ENCODE measurements around the gene IL17A.
"Not testable (repeated sequence)": the region's sequence is repeated elsewhere in the genome, so short reads cannot be mapped to it uniquely, and the experiment has no call there.

IL17A gene

DNA sequence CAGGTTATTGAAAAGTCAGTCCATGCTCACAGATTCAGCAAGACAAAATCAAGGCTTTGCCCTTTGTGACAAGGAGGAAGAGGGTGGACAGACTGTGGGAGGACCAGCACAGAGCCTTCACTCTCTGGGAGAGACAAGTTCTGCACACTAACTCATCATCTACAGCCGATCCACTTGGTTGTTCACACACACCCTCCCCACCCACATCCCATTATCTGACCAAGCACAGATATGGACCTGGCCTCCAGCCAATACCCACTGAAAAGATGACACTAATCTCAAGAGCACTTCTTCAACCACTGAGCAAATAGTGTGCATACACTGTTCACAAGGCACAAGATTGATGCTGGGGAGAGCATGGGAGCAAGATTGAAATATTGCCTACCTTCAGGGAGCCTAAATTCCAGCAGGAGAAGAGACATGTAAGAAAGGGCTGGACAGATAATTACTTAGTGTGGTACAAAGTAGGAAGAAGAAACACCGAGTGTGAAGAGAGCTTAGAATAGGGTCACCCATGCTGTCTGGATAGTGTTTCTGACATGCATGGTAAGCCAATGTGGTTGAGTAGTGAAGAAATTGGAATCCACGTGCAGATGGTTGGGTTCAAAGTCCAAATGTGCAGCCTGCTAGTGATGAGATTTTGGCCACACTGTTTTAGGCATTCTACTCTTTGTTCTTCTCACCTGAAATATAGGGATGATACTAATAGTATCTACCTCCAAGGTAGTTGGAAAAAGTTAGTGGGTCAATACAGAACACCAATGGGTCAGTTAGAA, 21.7 kb upstream of the IL17A start:
- no peak for DNase-seq

DNA sequence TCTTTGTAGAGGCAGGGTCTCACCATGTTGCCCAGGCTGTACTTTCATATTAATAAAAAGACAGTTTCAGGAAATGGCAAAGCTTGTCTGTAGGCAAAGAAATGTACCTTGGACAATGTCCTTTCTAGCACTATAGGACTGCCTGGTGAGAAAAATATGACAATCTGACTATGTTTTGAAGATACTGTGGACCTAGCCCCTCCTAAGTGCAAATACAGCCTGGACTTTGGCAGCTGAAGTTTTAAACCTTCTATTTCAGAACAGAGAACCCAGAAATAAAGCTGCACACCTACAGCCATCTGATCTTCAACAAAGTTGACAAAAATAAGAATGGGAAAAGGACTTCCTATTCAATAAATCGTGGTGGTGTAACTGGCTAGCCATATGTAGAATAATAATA, 18.9 kb upstream of the IL17A start:
- no peak for DNase-seq

DNA sequence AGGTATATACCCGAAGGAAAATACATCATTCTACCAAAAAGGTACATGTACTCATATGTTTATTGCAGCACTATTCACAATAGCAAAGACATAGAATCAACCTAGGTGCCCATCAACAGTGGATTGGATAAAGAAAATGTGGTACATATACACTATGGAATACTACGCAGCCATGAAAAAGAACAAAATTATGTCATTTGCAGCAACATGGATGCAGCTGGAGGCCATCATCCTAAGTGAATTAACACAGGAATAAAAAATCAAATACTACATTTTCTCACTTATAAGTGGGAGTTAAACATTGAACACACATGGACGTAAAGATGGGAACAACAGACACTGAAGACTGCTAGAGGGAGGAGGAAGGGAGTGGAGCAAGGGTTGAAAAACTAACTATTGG, 17.8 kb upstream of the IL17A start:
- DNase-seq = not testable (repeated sequence)

GRCh38 chr6:52174118-52174517, 12.1 kb upstream of the IL17A start:
- DNase-seq = no peak

- DNase-seq = no peak
Measured at GRCh38 chr6:52176550-52176949, 9.6 kb upstream of the IL17A start.

DNA sequence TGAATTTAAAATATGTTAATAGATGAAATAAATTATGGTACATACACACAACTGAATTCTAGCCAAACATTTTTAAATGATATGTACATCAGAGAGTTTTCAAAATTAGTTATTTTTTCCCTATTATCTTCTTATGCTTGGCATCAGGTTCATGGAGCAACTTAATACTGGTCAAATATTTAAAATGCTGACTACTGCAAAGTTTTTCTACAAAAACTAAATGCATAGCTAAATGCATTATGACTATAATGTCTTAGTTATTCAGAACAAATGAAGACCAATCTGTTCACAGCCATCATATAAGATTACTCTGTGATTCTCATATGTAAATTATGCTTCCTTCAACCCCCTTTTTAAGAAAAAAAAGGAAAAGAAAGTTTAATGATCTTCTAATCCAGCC, 8.2 kb upstream of the IL17A start:
- no peak for DNase-seq

DNA sequence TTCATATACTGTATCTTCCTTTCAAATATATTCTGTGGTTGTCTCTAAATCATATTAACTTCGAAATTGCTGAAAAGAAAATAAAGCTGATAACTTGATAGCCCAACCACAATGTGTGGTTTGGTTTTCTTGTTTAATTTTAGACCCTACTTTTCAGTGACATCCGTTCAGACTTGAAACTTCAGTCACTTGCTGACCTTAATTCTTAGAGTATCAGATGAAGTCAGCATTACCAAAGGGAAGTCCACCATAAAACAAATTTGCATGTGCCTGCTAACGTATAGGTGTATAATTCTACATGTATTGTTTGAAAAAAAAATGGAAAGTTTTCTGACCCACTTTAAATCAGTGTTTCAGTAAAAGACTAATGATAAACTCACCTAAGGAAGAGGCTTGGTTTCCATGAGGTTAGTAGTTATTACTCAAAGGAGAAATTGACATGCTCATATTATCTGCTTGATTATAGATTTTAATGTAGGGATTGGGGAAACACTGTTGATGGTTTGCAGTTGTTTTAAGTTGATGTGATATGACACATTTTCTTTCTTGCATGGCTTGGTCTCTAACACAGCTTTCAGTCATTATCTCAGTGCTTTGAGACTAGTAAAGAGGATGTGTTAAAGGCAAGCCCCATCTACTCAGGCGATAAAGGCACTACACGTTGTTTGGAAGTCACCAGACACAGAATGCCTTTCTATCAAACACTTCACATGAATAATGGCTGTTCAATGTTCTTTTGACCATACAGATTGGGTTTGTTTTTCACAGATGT, 5.2 kb upstream of the IL17A start:
- no peak for DNase-seq

DNA sequence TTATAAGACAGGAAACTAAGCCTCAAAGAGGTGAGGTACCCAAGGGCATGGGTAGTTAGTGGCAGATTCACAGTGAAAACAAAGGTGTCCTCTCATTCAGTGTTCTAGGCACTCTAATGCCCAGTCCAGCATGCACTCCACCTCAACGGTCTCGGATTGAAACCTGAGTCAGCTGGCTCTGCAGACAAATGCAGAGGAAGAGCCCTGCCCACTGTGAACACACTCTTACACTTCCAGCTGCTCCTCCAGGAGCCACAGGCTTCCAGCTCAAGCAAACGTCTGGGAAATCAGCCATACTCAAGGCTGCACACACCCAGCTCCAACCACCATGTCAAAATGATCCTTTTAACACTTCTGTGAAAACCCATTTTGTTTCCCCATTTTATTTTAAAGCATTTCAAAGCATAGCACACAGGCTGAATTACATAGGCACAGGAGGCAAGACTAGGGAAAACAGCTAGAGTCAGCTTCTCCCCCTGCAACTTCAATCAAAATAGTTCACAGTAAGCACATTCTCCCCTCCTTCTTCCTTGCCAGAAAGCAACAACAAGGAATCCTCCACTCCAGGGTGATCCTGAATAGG, 3.0 kb upstream of the IL17A start:
- no peak for DNase-seq

- DNase-seq = no peak
Measured at GRCh38 chr6:52186480-52186879, 305 bp downstream of the IL17A start.

DNA sequence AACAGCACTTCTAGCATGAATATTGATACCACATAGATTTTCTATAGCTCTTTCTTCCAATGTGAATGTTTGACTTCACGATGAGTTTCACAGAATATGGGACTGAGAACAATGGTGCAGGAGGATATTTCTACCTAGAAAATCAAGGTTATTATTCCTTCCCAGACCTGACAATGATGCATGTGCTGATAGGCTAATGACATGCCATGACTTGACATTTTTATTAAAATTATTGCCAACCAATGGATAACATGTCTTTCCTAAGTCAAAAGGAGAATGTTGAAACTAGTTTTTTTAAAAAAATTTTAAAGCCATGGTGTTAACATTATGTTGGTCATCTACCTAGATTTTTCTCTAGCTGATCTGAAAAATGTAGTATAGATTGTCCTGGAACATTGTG, 923 bp downstream of the IL17A start:
- DNase-seq = no peak

DNA sequence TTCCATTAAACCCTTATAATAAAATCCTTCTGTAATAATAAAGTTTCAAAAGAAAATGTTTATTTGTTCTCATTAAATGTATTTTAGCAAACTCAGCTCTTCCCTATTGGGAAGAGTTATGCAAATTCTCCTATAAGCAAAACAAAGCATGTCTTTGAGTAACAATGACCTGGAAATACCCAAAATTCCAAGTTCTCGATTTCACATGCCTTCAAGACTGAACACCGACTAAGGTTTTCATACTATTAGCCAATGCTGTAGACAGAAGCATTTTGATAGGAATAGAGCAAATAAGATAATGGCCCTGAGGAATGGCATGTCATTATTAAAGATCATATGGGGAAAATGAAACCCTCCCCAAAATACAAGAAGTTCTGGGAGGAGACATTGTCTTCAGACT, 3.8 kb downstream of the IL17A start:
- DNase-seq = no peak

DNA sequence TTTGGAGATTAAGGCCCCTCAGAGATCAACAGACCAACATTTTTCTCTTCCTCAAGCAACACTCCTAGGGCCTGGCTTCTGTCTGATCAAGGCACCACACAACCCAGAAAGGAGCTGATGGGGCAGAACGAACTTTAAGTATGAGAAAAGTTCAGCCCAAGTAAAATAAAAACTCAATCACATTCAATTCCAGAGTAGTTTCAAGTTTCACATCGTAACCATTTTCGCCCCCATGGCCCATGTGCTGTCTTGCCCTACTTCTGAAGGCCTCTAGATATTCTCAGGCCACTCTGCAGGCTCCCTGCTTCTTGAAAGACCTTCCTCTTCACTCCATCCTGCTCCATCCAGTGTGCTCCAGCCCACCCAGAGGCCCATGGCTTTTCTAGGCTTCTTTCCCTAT, 4.2 kb downstream of the IL17A start:
- DNase-seq = no peak

GRCh38 chr6:52191824-52192223, 5.6 kb downstream of the IL17A start:
- DNase-seq = no peak

DNA sequence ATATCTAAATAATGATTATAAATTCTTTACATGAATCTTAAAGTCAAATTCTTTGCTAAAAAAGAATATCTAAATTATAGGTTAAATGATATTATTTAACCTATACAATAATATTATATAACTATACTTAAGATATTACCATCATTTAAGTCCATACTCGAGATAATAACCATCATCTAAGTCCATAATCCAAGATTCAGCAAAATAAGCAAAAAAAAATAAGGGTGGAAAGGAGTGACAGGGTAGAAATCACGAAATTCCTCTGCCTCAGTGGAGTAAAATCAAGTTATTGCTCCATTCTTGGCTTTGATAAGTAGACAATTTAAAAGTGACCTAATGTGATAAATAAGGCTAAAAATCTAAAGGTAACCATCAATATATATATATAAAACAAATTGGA, 9.7 kb downstream of the IL17A start:
- no peak for DNase-seq

DNA sequence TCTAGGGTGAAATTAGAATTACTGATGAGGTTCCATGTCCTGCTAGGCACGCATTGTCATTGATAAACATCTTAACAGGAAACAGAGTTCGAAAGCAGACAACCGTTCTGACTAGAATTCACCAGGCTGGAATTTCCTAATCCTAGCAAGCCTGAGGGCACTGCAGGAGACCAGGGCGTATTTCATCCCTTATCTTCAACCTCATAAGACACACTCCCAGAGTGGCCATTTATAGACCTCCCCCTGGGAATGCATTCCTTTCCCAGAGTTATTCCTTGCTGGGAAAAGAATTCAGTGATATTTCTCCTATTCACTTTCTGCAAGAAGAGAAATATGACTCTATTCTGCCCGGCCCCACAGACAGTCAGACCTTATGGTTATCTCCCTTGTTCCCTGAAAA, 13.9 kb downstream of the IL17A start:
- not testable (repeated sequence) for DNase-seq

- DNase-seq = no peak
Measured at GRCh38 chr6:52201046-52201445, 14.9 kb downstream of the IL17A start.

- no peak for DNase-seq
Measured at GRCh38 chr6:52201493-52201892, 15.3 kb downstream of the IL17A start.

GRCh38 chr6:52207066-52207465, 20.9 kb downstream of the IL17A start:
- DNase-seq = no peak

GRCh38 chr6:52208612-52209011, 22.4 kb downstream of the IL17A start:
- DNase-seq = no peak

- DNase-seq = no peak
Measured at GRCh38 chr6:52209770-52210169, 23.6 kb downstream of the IL17A start.

DNA sequence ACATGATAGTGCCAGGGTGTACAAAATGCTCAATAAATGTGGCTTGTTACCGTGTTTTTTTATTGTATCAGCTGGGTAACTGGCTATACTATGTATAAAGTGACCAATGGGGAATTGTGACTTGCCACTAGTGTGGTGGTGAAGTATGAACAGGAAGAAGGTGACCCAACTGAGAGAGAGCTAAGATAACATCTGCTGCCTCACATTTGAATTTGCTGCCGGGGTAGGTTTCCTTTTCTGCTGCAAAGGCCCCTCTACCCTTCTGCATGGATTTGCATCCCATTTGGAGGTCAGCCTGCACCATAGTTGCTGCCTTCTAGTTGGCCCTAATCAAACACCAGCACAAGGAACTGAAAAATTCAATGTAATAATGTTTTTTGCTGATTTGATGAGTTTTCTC, 24.1 kb downstream of the IL17A start:
- no peak for DNase-seq

DNA sequence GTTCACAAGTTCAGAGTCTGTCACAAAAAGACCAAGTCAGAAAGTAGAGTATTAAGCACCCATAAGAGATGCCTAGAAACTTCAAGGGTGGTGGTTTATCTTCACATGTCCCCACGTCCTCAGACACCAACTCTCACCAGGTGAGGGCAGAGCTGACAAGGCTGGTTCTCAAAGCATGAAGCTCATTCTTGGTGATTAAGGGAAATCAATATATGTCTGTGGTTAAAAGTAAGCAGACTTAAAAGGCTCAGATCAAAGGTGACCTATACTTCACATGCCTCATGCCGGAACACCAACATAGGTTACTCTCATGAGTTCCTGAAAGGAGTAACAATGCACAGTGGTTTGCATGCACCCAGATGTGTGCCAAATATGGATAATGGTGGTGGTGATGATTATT, 27.0 kb downstream of the IL17A start:
- DNase-seq = no peak

DNA sequence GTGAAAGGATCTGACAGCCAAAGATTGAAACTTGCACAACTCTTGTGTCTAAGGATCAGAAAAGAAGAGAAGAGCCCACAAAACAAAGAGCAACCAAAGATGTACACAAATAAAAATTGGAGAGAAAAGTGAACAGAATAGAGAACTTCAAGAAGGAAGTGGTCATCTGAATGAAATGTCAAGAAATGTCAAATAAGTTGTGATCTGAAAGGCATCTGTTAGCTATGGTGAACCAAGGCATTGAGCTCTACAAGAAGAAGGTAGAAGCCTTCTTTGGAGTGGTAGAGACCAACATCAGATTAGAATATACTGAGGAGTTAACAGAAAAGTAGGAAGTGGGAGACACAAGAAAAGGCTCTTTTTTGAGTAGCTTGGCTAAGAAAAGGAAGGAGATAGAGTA, 29.6 kb downstream of the IL17A start:
- no peak for DNase-seq

- no peak for DNase-seq
Measured at GRCh38 chr6:52216932-52217575, 30.9 kb downstream of the IL17A start.
